ENCODE measurements around the gene UNCX. TPM values are rescaled to one million over a fixed set of nuclear protein-coding genes. Genes with fewer than 3 reads are reported as not detected.

Gene UNCX
- polyA plus RNA-seq, 1 experiment, result not detected

- no peak for DNase-seq (ENCODE audit: low read depth)
- TF ChIP-seq, protein P1, sequence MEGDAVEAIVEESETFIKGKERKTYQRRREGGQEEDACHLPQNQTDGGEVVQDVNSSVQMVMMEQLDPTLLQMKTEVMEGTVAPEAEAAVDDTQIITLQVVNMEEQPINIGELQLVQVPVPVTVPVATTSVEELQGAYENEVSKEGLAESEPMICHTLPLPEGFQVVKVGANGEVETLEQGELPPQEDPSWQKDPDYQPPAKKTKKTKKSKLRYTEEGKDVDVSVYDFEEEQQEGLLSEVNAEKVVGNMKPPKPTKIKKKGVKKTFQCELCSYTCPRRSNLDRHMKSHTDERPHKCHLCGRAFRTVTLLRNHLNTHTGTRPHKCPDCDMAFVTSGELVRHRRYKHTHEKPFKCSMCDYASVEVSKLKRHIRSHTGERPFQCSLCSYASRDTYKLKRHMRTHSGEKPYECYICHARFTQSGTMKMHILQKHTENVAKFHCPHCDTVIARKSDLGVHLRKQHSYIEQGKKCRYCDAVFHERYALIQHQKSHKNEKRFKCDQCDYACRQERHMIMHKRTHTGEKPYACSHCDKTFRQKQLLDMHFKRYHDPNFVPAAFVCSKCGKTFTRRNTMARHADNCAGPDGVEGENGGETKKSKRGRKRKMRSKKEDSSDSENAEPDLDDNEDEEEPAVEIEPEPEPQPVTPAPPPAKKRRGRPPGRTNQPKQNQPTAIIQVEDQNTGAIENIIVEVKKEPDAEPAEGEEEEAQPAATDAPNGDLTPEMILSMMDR (IDR thresholded peaks at IDR 0.05; ENCODE audit: insufficient read depth, low read depth, low read length), result no peak
Measured at GRCh38 chr7:1229202-1229947, 3.3 kb upstream of the UNCX start.

DNA sequence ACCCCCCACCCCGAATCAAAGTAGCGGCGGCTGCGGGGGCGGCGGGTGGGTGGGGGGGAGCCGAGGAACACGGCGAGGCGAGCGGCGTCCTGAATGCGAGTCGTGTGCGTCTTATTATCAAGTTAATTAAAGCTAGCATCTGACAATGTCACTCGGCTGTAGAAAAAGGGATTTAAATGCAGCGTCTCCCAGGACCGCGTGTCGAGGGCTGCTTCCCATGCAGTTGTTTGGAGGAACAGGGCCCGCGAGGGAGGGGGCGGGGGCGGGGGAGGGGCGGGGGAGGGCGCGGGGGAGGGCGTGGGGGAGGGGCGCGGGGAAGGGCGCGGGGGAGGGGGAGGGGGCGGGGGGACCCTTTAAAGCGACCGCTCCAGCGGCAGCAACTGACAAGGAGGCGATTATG is 2.7 kb upstream of the UNCX start:
- peaks cover 57% of the 10 kb centered on the region for H3K27me3 ChIP-seq (ENCODE audit: control insufficient read depth, insufficient read depth, low read length)
- CTCF ChIA-PET, result interaction anchor here (0.5 to 0.9 kb wide), 2 partner anchors 183 to 240 kb away, joined by 3 read pairs; no protein-coding TSS in a partner anchor
- no peak for DNase-seq (ENCODE audit: low read depth)
- TF ChIP-seq, protein P1 (IDR thresholded peaks at IDR 0.05; ENCODE audit: insufficient read depth, low read depth, low read length), result no peak
- H3K4me3 ChIP-seq (ENCODE audit: low read depth, low read length), result no peak overlapping the region
- POLR2A ChIA-PET, result no interaction called here
- H3K36me3 ChIP-seq (ENCODE audit: control insufficient read depth, insufficient read depth, low read length), result no peaks in the 10 kb centered on the region

More at GRCh38 chr7:1229202-1229947, 3.3 kb upstream of the UNCX start:
- no peak overlapping the region for H3K4me3 ChIP-seq (ENCODE audit: low read depth, low read length)
- ChIA-PET CTCF (interaction anchor here (0.5 to 0.9 kb wide), 2 partner anchors 183 to 240 kb away, joined by 3 read pairs; no protein-coding TSS in a partner anchor), POLR2A (no interaction called here)
- H3K36me3 ChIP-seq (ENCODE audit: control insufficient read depth, insufficient read depth, low read length), result no peaks in the 10 kb centered on the region
- peaks cover 54% of the 10 kb centered on the region for H3K27me3 ChIP-seq (ENCODE audit: control insufficient read depth, insufficient read depth, low read length)

- no peak for DNase-seq (ENCODE audit: low read depth)
- Histone ChIP-seq H3K4me3 (ENCODE audit: low read depth, low read length) (no peak overlapping the region), H3K27me3 (ENCODE audit: control insufficient read depth, insufficient read depth, low read length) (peaks cover 58% of the 10 kb centered on the region), H3K36me3 (ENCODE audit: control insufficient read depth, insufficient read depth, low read length) (no peaks in the 10 kb centered on the region)
- CTCF ChIA-PET, result no interaction called here
- POLR2A ChIA-PET, result no interaction called here
- TF ChIP-seq, protein P1 (IDR thresholded peaks at IDR 0.05; ENCODE audit: insufficient read depth, low read depth, low read length), result no peak
Measured at GRCh38 chr7:1230411-1231213, 2.1 kb upstream of the UNCX start.

DNA sequence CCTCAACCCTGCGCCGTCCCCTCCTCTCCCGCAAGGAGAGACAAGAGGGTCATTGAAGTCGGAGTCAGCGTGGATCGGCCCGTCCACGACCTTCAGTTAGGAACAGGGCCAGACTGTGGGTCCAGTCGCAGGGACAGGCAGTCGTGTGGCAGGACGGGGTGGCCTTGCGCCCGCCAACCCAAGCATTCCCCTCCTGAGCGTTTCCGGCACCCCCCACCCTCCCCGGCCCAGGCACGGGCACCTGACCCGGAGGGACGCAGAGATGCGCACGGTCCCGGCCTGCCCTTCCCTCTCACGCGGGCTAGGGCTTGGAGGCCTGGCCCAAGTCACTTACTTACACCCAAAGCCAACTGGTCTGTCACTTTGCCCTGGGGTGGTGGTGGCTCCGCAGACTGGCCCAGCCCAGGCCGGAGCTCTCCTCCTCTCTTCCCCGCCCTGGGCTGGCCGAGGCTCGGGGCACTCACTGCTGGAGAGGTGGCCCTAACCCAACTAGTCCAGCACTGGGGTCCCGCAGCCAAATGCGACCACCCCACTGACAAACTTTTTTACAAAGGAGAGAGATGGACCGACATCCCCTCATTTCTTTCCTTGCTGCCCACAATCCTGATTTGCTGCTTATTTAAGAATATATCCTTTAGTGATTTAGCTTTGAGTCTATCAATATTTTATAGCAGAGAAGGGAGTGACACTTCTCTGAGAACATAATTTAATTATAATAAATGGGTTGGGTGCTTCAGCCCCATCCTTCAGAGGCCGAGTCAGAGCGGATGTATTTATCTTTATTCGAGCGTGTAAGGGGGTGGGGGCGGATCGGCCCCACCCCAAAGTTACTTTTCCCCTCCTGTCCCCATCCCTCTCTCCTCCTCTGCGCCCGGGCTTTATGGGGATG is 1.2 kb upstream of the UNCX start:
- DNase-seq (ENCODE audit: low read depth), result no peak
- CTCF ChIA-PET, result no interaction called here
- no peaks in the 10 kb centered on the region for H3K36me3 ChIP-seq (ENCODE audit: control insufficient read depth, insufficient read depth, low read length)
- TF ChIP-seq, protein P1 (IDR thresholded peaks at IDR 0.05; ENCODE audit: insufficient read depth, low read depth, low read length), result no peak
- peaks cover 55% of the 10 kb centered on the region for H3K27me3 ChIP-seq (ENCODE audit: control insufficient read depth, insufficient read depth, low read length)
- H3K4me3 ChIP-seq (ENCODE audit: low read depth, low read length), result no peak overlapping the region
- POLR2A ChIA-PET, result no interaction called here

Data from BJ (cell line).